HG02840 (cell line): ENCODE measurements around the gene TANK.

Experiments
- ATAC-seq: cut with Tn5 transposase; IDR thresholded peaks from one replicate; pipeline ENCODE4 v1.9.1; 2021; ENCODE audit warnings: mild to moderate bottlenecking, moderate library complexity, moderate number of reproducible peaks; ENCODE audit not compliant: unreplicated experiment, low FRiP score

TANK gene

GRCh38 chr2:161219211-161219610 is 59.0 kb downstream of the TANK start:
- no peak for ATAC-seq

GRCh38 chr2:161223139-161223732 is 63.0 kb downstream of the TANK start:
- ATAC-seq: no peak

- ATAC-seq: no peak
These were observed 68.4 kb downstream of the TANK start for GRCh38 chr2:161228511-161229240.

GRCh38 chr2:161230959-161231358 is 70.7 kb downstream of the TANK start:
- no peak for ATAC-seq

- ATAC-seq: no peak
These were observed 72.3 kb downstream of the TANK start for GRCh38 chr2:161232571-161232970.

GRCh38 chr2:161233858-161234431 is 73.7 kb downstream of the TANK start:
- peak; percentile 49 for ATAC-seq

GRCh38 chr2:161234627-161235026 is 74.4 kb downstream of the TANK start:
- ATAC-seq: no peak

GRCh38 chr2:161237392-161238264 is 77.4 kb downstream of the TANK start:
- ATAC-seq: peak; percentile 42

- no peak for ATAC-seq
These were observed 78.0 kb downstream of the TANK start for GRCh38 chr2:161238265-161238559.

- ATAC-seq: peak; percentile 29
These were observed 78.5 kb downstream of the TANK start for GRCh38 chr2:161238560-161239325.

GRCh38 chr2:161239326-161240109 is 79.3 kb downstream of the TANK start:
- no peak for ATAC-seq

- no peak for ATAC-seq
These were observed 81.7 kb downstream of the TANK start for GRCh38 chr2:161241894-161242293.

GRCh38 chr2:161243312-161243711 is 83.1 kb downstream of the TANK start:
- peak; percentile 40 for ATAC-seq

GRCh38 chr2:161243905-161244304 is 83.7 kb downstream of the TANK start:
- ATAC-seq: no peak

- ATAC-seq: peak; percentile 77
These were observed 84.4 kb downstream of the TANK start for GRCh38 chr2:161244387-161245260.

GRCh38 chr2:161245261-161245553 is 85.0 kb downstream of the TANK start:
- no peak for ATAC-seq

GRCh38 chr2:161245671-161246070 is 85.4 kb downstream of the TANK start:
- ATAC-seq: no peak

GRCh38 chr2:161246281-161246680 is 86.1 kb downstream of the TANK start:
- ATAC-seq: no peak

GRCh38 chr2:161250864-161251436 is 90.7 kb downstream of the TANK start:
- no peak for ATAC-seq
